Kidney epithelial cell (primary cell): ENCODE results near the gene ATXN7L3. TPM values are rescaled to one million over a fixed set of nuclear protein-coding genes. Genes with fewer than 3 reads are reported as not detected.

ENCODE experiments used
- DNase-seq: peaks from one replicate; pipeline ENCODE4 v3.0.0-alpha.2; 2010; ENCODE audit warnings: low read depth
- H3K27me3 ChIP-seq: 2 replicates; pipeline ENCODE4 v1.6.0; 2011; ENCODE audit warnings: low read length; ENCODE audit not compliant: control insufficient read depth, insufficient read depth
- H3K36me3 ChIP-seq: 2 replicates; pipeline ENCODE4 v1.5.1; 2011; ENCODE audit warnings: low read length; ENCODE audit not compliant: control insufficient read depth, insufficient read depth
- H3K4me3 ChIP-seq: 2 replicates; pipeline ENCODE4 v1.5.1; 2011; ENCODE audit warnings: low read depth, mild to moderate bottlenecking, control low read depth, low read length
- total RNA-seq: library from RNA; depleted of rRNA; stranded (reverse); fragments of >200 nt; gene quantifications from 2 replicates; pipeline ENCODE4 v1.2.3, GENCODE V29; 2015
- TF ChIP-seq, protein P1 (sequence below): IDR thresholded peaks from 2 replicates; pipeline ENCODE4 v1.5.1; 2011; ENCODE audit warnings: mild to moderate bottlenecking, moderate library complexity, low read length, control low read depth, inconsistent platforms; ENCODE audit not compliant: insufficient read depth, poor library complexity, severe bottlenecking

Gene ATXN7L3
- total RNA-seq, 1 donor from 2014 or later, result 50.8 TPM

GRCh38 chr17:44206825-44207155 is 7.1 kb upstream of the ATXN7L3 start:
- no peak for DNase-seq
- H3K36me3 ChIP-seq, result peaks cover 6% of the 10 kb centered on the region
- no peaks in the 10 kb centered on the region for H3K27me3 ChIP-seq
- TF ChIP-seq, protein P1, sequence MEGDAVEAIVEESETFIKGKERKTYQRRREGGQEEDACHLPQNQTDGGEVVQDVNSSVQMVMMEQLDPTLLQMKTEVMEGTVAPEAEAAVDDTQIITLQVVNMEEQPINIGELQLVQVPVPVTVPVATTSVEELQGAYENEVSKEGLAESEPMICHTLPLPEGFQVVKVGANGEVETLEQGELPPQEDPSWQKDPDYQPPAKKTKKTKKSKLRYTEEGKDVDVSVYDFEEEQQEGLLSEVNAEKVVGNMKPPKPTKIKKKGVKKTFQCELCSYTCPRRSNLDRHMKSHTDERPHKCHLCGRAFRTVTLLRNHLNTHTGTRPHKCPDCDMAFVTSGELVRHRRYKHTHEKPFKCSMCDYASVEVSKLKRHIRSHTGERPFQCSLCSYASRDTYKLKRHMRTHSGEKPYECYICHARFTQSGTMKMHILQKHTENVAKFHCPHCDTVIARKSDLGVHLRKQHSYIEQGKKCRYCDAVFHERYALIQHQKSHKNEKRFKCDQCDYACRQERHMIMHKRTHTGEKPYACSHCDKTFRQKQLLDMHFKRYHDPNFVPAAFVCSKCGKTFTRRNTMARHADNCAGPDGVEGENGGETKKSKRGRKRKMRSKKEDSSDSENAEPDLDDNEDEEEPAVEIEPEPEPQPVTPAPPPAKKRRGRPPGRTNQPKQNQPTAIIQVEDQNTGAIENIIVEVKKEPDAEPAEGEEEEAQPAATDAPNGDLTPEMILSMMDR, result no peak
- H3K4me3 ChIP-seq, result no peak overlapping the region

DNA sequence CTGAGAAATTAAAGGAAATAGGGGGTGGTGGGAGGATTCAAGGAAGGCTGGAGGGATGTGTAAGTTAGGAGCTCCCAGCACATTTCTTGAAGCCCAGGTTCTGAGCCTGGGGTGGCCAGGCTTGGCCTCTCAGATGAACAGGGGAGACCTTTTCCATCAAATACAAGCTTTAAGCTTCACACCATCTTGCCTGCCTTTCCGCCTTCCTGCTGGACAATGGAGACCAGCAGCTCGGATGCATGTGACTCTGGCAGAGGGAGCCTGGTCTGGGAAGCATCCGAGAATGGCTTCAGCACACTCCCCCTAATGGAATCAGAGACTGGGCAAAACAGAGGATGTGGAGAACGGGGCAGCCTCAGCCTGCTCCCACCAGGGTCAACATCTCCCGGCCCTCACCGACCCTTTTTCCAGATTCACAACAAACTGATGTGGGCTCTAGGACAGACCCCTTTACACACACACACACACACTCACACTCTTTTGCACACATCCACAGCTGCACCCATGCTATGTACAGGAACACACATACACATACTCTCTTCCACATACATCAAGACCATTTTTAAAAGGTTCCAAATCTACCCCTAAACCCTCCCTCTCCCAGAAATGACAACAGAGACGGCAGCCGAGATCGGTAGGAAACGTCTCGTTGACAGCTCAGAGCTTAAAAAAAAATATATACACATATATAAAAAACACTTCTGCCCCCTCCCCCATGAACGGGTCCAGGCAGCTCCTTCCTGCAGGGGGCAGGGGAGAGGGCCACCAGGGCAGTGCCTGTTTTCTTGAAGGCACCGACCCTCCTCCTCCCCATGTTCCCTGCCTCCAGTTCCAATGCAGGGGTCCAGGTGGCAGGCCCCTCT is 6.5 kb upstream of the ATXN7L3 start:
- Histone ChIP-seq H3K4me3 (no peak overlapping the region), H3K36me3 (peaks cover 6% of the 10 kb centered on the region), H3K27me3 (no peaks in the 10 kb centered on the region)
- TF ChIP-seq, protein P1, result peak; percentile 20
- no peak for DNase-seq

DNA sequence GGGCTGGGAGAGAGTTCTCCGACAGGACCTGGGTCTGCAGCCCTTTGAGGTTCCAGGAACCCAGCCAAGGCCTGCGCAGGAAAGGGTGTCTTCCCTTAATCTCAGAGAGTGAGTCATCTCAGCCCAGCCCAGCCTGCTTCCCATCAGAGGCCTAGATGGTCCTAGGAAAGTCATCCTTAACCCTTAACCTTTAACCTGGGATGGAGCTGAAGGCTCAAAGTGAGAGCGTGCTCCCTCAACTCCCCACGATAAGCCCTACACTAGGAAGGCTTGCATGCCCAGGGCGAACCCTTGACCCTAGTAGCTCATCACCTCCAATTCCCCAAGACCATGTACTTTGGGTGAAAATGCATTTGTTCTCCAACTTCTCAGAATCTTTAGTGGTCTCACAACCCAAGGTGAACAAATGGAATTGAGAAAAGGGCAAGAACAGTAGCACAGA is 4.8 kb upstream of the ATXN7L3 start:
- H3K4me3 ChIP-seq, result no peak overlapping the region
- H3K36me3 ChIP-seq, result peaks cover 4% of the 10 kb centered on the region
- TF ChIP-seq, protein P1, result no peak
- no peak for DNase-seq
- H3K27me3 ChIP-seq, result no peaks in the 10 kb centered on the region

DNA sequence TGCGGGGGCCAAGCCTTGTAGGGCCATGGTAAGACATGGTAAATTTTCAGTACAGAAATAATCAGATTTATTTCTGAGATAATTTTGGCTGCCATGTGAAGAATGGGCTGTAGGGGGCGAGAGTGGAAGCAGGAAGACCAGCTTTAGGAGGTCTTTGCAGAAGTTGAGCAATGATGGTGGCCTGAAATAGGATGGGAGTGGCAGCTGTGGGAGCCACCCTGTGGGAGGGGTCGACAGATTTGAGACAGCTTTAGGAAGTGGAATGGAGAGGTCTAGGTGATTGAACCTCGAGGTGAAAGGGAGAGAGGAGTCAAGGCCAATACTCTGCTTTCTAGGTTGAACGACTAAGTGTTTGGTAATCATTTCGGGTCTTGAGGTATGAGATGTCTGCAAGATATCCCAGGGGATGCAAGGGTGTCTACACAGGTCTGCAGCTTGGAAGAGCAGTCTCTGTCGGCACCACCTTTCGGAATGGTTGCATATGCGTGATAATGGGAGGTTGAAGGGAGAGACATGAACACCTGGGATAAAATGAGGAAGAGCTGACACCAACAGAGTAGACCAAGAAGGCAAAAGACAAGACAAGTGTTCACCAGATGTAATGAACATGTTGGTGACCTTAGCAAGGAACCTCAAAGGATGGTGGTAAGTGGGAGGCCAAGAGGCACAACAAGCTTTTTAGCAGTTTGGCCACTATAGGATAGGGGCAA is 4.2 kb upstream of the ATXN7L3 start:
- Histone ChIP-seq H3K27me3 (no peaks in the 10 kb centered on the region), H3K36me3 (peaks cover 1% of the 10 kb centered on the region), H3K4me3 (no peak overlapping the region)
- no peak for DNase-seq
- TF ChIP-seq, protein P1, result peak; percentile 81

DNA sequence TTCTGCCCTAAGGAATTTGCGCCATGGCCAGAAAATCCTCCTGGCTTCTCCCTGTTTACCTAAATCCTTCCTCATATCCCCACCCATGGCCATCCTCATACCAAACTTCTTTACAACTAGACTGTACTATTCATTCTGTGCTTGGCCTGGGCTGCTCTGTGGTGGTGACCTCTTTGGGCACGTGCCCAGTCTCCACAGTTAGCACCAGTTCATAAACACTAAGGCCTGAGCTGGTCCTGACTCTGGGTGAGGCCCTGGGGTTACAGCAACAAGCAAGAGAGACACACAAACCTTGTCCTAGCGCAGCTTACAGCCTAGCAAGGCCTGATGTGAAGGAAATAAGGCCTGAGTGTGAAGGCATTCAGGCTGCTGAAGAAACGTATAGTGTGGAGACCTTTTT is 3.1 kb upstream of the ATXN7L3 start:
- DNase-seq, result no peak
- TF ChIP-seq, protein P1, result no peak
- Histone ChIP-seq H3K4me3 (no peak overlapping the region), H3K27me3 (no peaks in the 10 kb centered on the region), H3K36me3 (no peaks in the 10 kb centered on the region)
